ENCODE measurements around the gene MXRA7.

Gene MXRA7

DNA sequence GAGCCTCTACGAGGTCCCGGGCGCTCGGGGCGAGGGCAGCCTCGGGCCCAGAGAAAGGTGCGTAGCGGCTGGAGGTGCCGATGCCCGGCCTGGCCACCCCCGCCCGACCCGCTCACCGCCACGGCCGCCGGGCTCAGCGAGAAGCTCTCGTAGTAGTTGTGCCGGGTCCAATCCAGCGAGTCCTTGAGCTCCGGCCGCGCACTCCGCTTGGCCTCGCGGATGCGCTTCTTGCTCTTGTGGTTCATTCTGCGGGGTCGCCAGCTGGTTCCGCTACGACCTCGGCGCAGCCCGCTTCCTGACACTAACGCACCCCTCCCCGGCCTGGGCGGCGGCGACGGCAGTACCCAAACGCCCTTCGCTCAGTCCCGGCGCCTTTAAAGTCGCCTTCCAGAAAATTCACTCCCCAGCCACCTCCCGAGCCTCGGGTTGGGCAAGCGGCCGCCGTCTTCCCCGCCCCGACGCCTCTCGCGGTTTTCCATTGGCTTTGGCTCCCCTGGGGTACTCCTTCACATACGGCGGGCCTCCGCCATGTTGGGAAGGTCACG is 15.5 kb upstream of the MXRA7 start, which contains the start of gene JMJD6:
Gene JMJD6, minus strand, starts transcription at position 376 of the 545 bp plus-strand sequence. Its CDS starts 131 bp downstream, at position 245.
- TF ChIP-seq FOXP2 (optimal IDR thresholded peaks at IDR 0.05; ENCODE audit: borderline replicate concordance, extremely low read depth, extremely low read length, insufficient read depth) (no peak), POLR2AphosphoS5 (IDR thresholded peaks at IDR 0.05; ENCODE audit: low read depth, low read length) (peak; percentile 76), SIN3A (IDR thresholded peaks at IDR 0.05; ENCODE audit: borderline replicate concordance, insufficient read depth, low read length) (peak; percentile 94), REST (IDR thresholded peaks at IDR 0.05; ENCODE audit: insufficient read depth in 1 of 2, low read depth in 2 of 2, low read length in 2 of 2) (no peak; a peak in 1 of 4 replicates), TAF1 (IDR thresholded peaks at IDR 0.05; ENCODE audit: borderline replicate concordance, insufficient read depth, low read length) (0 out of 2 replicates have a peak, but pooled peaks have one; percentile 59)

- TF ChIP-seq REST (IDR thresholded peaks at IDR 0.05; ENCODE audit: insufficient read depth in 1 of 2, low read depth in 2 of 2, low read length in 2 of 2) (no peak), SIN3A (IDR thresholded peaks at IDR 0.05; ENCODE audit: borderline replicate concordance, insufficient read depth, low read length) (peak; percentile 56; the same call in 1 of the 2 replicates), FOXP2 (optimal IDR thresholded peaks at IDR 0.05; ENCODE audit: borderline replicate concordance, extremely low read depth, extremely low read length, insufficient read depth) (no peak)
These were observed 14.9 kb upstream of the MXRA7 start for GRCh38 chr17:76725580-76726230.

DNA sequence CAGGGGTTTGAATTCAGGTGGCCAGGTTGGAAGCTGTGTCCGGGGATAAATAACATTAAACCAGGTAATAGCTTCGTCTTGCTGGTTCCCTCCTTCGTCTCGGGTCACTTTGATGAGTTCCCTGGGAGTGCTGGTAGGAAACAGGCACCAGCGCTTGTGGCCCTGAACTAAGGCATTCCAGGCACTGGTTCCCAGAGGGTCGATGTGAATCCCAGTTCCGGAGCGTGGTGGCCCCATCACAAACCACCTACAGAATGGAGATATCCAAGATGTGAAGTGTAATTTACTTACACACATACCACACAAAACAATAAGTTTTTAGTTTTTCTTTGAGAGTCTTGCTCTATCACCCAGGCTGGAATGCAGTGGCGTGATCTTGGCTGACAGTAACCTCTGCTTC is 13.0 kb upstream of the MXRA7 start:
- TF ChIP-seq REST (IDR thresholded peaks at IDR 0.05; ENCODE audit: insufficient read depth in 1 of 2, low read depth in 2 of 2, low read length in 2 of 2), result no peak

DNA sequence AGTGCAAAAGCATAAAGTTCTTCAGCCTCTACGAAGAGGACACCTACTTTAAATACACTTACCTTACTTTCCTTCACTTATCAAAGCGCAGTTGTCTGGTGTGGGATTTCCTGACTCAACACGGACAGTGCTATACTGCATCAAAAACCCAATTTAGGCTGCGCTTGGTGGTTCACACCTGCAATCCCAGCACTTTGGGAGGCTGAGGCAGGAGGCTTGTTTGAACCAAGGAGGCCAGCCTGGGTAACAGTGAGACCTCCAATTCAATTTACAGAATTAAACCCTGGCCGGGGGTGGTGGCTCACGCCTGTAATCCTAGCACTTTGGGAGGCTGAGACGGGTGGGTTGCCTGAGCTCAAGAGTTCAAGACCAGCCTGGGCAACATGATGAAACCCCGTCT is 11.5 kb upstream of the MXRA7 start:
- TF ChIP-seq REST (IDR thresholded peaks at IDR 0.05; ENCODE audit: insufficient read depth in 1 of 2, low read depth in 2 of 2, low read length in 2 of 2) (no peak), FOXP2 (optimal IDR thresholded peaks at IDR 0.05; ENCODE audit: borderline replicate concordance, extremely low read depth, extremely low read length, insufficient read depth) (no peak), POLR2AphosphoS5 (IDR thresholded peaks at IDR 0.05; ENCODE audit: low read depth, low read length) (no peak), SIN3A (IDR thresholded peaks at IDR 0.05; ENCODE audit: borderline replicate concordance, insufficient read depth, low read length) (no peak), TAF1 (IDR thresholded peaks at IDR 0.05; ENCODE audit: borderline replicate concordance, insufficient read depth, low read length) (no peak)

GRCh38 chr17:76721463-76721862 is 10.7 kb upstream of the MXRA7 start:
- TF ChIP-seq SIN3A (IDR thresholded peaks at IDR 0.05; ENCODE audit: borderline replicate concordance, insufficient read depth, low read length), result no peak
- TF ChIP-seq FOXP2 (optimal IDR thresholded peaks at IDR 0.05; ENCODE audit: borderline replicate concordance, extremely low read depth, extremely low read length, insufficient read depth), result no peak
- TF ChIP-seq POLR2AphosphoS5 (IDR thresholded peaks at IDR 0.05; ENCODE audit: low read depth, low read length), result no peak
- no peak for TF ChIP-seq TAF1 (IDR thresholded peaks at IDR 0.05; ENCODE audit: borderline replicate concordance, insufficient read depth, low read length)
- no peak for TF ChIP-seq REST (IDR thresholded peaks at IDR 0.05; ENCODE audit: insufficient read depth in 1 of 2, low read depth in 2 of 2, low read length in 2 of 2)

Measured in PFSK-1 (cell line).